OCI-LY7 (cell line): ENCODE measurements around the gene TLR7.

Experiments
- EZH2phosphoT487 ChIP-seq: fragments of 200-600 bp; sonication (generic); IDR thresholded peaks from 2 replicates; pipeline ENCODE4 v1.6.1; 2018; ENCODE audit warnings: low read depth, borderline replicate concordance, mild to moderate bottlenecking, mixed run types, antibody characterized with exemption, low read length, moderate library complexity, mixed read lengths
- TF ChIP-seq, protein P1 (sequence below): fragments of 200-600 bp; sonication (generic); conservative IDR thresholded peaks from 2 replicates; pipeline ENCODE4 v1.5.1; 2014; ENCODE audit warnings: mild to moderate bottlenecking, antibody characterized with exemption, low read length, moderate library complexity, mixed read lengths

DNA sequence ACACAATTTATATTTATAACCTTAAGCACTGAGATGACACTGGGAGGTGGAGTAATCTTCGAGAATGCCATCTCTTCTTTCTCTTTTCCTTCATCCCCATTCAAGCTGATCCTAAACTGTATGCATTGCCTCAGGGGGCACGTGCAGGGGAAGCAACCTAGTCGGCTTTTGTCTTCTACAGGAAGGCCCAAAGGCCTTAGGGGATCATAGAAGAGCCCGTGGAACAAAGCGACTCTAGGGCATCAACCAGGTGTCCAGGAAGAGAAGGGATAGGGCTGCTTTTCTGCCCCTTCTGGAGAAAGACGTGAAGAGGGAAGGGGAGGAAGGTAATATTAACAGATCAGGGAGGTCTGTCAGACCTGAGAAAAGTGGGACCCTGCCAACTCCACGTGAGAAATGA lies 32.6 kb downstream of the TLR7 start:
- TF ChIP-seq, protein P1, sequence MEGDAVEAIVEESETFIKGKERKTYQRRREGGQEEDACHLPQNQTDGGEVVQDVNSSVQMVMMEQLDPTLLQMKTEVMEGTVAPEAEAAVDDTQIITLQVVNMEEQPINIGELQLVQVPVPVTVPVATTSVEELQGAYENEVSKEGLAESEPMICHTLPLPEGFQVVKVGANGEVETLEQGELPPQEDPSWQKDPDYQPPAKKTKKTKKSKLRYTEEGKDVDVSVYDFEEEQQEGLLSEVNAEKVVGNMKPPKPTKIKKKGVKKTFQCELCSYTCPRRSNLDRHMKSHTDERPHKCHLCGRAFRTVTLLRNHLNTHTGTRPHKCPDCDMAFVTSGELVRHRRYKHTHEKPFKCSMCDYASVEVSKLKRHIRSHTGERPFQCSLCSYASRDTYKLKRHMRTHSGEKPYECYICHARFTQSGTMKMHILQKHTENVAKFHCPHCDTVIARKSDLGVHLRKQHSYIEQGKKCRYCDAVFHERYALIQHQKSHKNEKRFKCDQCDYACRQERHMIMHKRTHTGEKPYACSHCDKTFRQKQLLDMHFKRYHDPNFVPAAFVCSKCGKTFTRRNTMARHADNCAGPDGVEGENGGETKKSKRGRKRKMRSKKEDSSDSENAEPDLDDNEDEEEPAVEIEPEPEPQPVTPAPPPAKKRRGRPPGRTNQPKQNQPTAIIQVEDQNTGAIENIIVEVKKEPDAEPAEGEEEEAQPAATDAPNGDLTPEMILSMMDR, result no peak
- no peak for TF ChIP-seq EZH2phosphoT487
